PFSK-1 (cell line): ENCODE results near the gene ABI2.

Experiments used
- POLR2AphosphoS5 ChIP-seq: IDR thresholded peaks from 2 replicates; pipeline ENCODE4 v1.6.1; 2012; ENCODE audit warnings: low read depth, mild to moderate bottlenecking, control low read depth, low read length, moderate library complexity
- SIN3A ChIP-seq: IDR thresholded peaks from 2 replicates; pipeline ENCODE4 v1.6.1; 2012; ENCODE audit warnings: mild to moderate bottlenecking, low read length, moderate library complexity, borderline replicate concordance; ENCODE audit not compliant: insufficient read depth
- TAF1 ChIP-seq: IDR thresholded peaks from 2 replicates; pipeline ENCODE4 v1.6.1; 2012; ENCODE audit warnings: low read length, control low read depth, borderline replicate concordance; ENCODE audit not compliant: insufficient read depth

DNA sequence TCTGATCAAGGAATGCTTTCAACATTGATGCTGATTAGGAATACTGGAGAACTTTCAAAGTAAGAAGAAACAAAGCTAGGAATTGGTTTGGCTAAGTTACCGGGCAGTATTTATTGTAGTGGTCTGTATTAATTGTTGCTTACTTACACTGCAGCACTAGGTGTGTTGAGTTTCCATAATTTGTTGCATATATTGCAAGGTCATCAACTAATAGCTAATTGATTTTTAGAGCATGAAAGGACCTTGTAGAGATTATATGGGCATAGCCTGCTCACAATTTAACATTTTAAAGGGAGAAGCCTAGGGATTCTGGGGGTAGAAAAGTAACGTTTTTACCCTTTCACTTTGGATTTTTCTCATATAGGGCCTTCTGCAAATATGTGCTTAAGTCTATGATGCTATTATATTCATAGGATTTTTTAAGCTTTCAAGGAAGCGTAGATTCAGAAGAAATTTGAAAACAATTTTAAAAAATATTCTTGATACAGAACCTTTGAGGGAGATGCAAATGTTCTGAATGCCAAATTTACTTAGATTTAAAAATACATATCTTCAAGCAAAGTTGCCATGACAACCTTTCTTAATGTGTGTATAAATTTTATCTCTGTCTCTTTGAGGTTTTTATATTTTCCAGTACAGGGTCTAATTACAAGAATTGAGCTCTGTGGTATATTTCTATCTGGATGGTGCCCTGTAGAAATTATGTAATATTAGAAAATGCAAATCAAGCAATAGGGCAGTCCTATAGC, 17.3 kb upstream of the ABI2 start:
- no peak for TF ChIP-seq SIN3A
- no peak for TF ChIP-seq TAF1
- TF ChIP-seq POLR2AphosphoS5: no peak
